Brain microvascular endothelial cell (primary cell): ENCODE results near the gene DLL4.

Experiments used
- DNase-seq: peaks from one replicate; pipeline ENCODE4 v3.0.0-alpha.2; 2020
- H3K27ac ChIP-seq: fragments of 250-450 bp; sonication (Bioruptor Pico); 2 replicates; pipeline ENCODE4 v1.5.1; 2020; ENCODE audit warnings: mild to moderate bottlenecking, moderate library complexity
- H3K27me3 ChIP-seq: fragments of 250-450 bp; sonication (Bioruptor Pico); replicated peaks from 2 replicates; pipeline ENCODE4 v1.5.1; 2020; ENCODE audit warnings: mild to moderate bottlenecking
- H3K36me3 ChIP-seq: fragments of 250-450 bp; sonication (Bioruptor Pico); replicated peaks from 2 replicates; pipeline ENCODE4 v1.5.1; 2020; ENCODE audit warnings: mild to moderate bottlenecking
- H3K4me3 ChIP-seq: 2 replicates; pipeline ENCODE4 v1.5.1; 2011; ENCODE audit warnings: low read depth, mild to moderate bottlenecking, control low read depth, low read length, moderate library complexity
- in situ Hi-C: cut with HindIII; loops from 2 replicates; pipeline ENCODE4 v1.10.0; 2017; ENCODE audit warnings: low sequenced_read_pairs, low pct_ligation_motif_present
- TF ChIP-seq, protein P1 (sequence below): IDR thresholded peaks from 2 replicates; pipeline ENCODE4 v1.5.1; 2011; ENCODE audit warnings: low read depth, mild to moderate bottlenecking, moderate library complexity, low read length, control low read depth, inconsistent platforms; ENCODE audit errors: missing control alignments

The DLL4 gene

DNA sequence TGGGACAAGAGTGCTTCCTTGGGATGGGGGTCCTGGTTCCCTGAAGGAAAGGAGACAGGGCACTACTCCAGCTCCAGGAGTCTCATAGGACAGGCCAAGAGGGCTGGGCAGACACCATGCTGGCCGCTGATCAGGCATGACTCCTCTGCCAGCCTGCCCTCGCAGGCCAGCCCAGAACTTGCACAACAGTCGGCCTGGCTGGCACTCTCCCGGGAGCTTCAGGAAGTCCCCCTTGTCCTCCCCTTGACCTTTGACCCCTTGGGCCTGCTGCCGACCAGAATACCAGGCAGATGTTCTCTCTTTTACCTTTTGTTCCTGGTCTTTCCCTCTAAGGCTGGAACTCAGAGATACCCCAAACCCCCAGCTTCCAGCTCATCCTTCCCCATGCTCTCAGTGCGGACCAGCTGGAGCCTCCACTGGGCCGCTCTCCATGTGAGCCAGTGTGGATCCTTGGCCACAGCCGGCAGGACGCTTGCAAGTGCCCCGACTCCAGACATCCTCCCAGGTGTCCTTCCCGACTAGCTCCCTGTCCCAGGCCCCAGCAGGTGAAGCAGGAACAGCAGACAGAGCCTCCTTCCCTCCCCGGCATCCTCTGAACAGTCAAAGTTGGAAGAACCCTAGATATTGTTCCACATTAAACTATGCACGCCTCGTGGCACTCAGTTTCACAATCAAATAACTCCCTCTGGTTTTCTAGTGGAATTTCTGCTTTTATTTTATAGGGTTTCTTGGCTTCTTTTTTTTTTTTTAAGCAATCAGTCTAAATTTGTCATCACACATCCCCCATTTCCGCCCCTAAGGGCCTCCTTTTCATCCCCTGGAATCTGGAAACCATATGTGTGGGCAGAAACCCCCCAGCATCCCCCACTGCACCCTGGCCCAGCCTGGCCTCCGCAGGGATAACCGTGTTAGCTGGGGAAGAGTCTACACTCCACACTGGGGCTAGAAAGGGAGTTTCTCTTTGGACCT, 19.2 kb upstream of the DLL4 start:
- TF ChIP-seq, protein P1, sequence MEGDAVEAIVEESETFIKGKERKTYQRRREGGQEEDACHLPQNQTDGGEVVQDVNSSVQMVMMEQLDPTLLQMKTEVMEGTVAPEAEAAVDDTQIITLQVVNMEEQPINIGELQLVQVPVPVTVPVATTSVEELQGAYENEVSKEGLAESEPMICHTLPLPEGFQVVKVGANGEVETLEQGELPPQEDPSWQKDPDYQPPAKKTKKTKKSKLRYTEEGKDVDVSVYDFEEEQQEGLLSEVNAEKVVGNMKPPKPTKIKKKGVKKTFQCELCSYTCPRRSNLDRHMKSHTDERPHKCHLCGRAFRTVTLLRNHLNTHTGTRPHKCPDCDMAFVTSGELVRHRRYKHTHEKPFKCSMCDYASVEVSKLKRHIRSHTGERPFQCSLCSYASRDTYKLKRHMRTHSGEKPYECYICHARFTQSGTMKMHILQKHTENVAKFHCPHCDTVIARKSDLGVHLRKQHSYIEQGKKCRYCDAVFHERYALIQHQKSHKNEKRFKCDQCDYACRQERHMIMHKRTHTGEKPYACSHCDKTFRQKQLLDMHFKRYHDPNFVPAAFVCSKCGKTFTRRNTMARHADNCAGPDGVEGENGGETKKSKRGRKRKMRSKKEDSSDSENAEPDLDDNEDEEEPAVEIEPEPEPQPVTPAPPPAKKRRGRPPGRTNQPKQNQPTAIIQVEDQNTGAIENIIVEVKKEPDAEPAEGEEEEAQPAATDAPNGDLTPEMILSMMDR = no peak
- Histone ChIP-seq H3K4me3 (no peak overlapping the region), H3K27me3 (no peaks in the 10 kb centered on the region), H3K36me3 (no peaks in the 10 kb centered on the region), H3K27ac (no peak overlapping the region)
- DNase-seq = no peak
- in situ Hi-C loops = loop anchor here (25.0 kb wide), 1 partner anchor 102 kb away; no protein-coding TSS in a partner anchor

DNA sequence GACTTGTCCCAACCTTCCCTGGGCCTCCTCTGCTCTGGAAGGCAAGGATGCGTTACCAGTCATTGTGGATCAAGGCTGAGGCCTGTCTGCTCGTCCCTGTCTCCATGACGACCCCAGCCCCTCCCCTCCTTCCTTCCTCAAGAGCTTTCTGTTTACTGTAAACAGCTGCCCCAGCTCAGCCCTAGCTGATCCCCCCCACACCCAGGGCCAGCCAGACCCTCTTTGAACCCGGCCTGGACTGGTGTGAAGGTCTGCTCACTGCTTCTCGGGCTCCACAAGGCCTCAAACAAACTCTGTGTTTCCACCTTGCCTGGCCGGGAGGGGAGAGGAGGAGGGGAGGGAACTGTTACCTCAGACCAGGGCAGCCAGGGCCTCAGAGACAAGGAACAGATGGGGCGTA, 18.0 kb upstream of the DLL4 start:
- in situ Hi-C loops = loop anchor here (25.0 kb wide), 1 partner anchor 101 kb away; no protein-coding TSS in a partner anchor
- Histone ChIP-seq H3K27me3 (no peaks in the 10 kb centered on the region), H3K36me3 (no peaks in the 10 kb centered on the region), H3K27ac (no peak overlapping the region), H3K4me3 (no peak overlapping the region)
- TF ChIP-seq, protein P1 = no peak
- DNase-seq = no peak

DNA sequence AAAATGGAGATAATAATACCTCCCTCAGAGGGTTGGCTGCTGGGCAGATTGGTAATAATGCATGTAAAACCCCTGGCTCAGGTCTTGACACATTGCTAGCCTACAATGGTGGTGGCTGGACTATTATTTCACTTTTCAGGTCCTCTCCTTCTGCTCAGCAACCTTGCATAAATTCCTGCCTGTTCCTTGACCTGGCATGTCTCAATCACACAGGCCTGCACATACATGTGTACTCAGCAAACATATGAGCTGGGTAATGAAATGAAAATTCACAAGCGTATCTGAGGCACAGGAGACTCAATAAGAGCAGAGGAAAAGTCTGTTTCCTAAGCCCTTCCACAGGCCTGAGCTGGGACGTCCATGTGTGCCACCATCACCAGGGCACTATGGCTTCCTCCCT, 17.4 kb upstream of the DLL4 start:
- Histone ChIP-seq H3K4me3 (no peak overlapping the region), H3K36me3 (no peaks in the 10 kb centered on the region), H3K27ac (no peak overlapping the region), H3K27me3 (no peaks in the 10 kb centered on the region)
- TF ChIP-seq, protein P1 = no peak
- in situ Hi-C loops = loop anchor here (25.0 kb wide), 1 partner anchor 101 kb away; no protein-coding TSS in a partner anchor
- DNase-seq = no peak

DNA sequence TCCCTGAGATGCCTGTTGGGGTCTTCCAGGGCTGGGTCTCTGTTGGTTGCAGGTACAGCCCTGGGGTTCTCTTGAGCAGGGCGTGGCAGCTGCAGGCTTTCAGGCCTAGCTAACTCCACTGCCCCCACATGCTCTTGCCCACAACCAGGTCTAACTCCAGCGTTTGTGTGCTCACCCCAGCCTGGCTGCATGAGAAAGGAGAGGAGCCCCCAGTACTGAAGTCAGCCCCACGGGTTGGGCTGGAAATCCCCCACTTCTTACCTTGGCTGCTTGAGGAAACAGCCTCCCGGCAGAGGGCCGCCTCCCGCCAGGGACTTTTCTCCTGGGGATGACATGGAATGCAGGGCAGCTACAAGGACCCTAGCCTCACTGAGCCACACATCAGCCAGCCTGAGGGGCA, 16.7 kb upstream of the DLL4 start:
- TF ChIP-seq, protein P1 = no peak

DNA sequence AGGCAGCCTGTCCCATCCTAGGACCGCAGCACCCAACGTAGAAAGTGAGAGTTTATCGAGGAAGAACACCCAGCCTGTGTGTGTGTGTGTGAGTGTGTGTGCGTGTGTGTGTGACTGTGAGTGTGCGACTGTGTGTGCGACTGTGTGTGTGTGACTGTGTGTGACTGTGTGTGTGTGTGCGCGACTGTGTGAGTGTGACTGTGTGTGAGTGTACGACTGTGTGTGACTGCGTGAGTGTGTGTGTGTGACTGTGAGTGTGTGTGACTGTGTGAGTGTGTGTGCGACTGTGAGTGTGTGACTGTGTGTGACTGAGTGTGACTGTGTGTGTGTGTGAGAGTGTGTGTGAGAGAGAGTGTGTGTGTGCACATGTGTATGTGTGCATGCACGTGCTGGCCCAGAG, 15.1 kb upstream of the DLL4 start:
- H3K4me3 ChIP-seq = no peak overlapping the region
- no peaks in the 10 kb centered on the region for H3K36me3 ChIP-seq
- no peaks in the 10 kb centered on the region for H3K27me3 ChIP-seq
- TF ChIP-seq, protein P1 = no peak
- DNase-seq = no peak
- no peak overlapping the region for H3K27ac ChIP-seq
- in situ Hi-C loops = loop anchor here (25.0 kb wide), 1 partner anchor 98 kb away; no protein-coding TSS in a partner anchor

More for the DNA sequence above, 16.7 kb upstream of the DLL4 start:
- Histone ChIP-seq H3K4me3 (no peak overlapping the region), H3K27ac (no peak overlapping the region), H3K27me3 (no peaks in the 10 kb centered on the region), H3K36me3 (no peaks in the 10 kb centered on the region)
- no peak for DNase-seq
- in situ Hi-C loops = loop anchor here (25.0 kb wide), 1 partner anchor 100 kb away; no protein-coding TSS in a partner anchor
